ENCODE data around the gene PTGDS. TPM values are rescaled to one million over a fixed set of nuclear protein-coding genes. Genes with fewer than 3 reads are reported as not detected.

The PTGDS gene
- total and polyA plus RNA-seq, 10 of the 15 experiments (the other 5 are each of a cell fraction or from before 2014, with no cell fraction given): not detected

DNA sequence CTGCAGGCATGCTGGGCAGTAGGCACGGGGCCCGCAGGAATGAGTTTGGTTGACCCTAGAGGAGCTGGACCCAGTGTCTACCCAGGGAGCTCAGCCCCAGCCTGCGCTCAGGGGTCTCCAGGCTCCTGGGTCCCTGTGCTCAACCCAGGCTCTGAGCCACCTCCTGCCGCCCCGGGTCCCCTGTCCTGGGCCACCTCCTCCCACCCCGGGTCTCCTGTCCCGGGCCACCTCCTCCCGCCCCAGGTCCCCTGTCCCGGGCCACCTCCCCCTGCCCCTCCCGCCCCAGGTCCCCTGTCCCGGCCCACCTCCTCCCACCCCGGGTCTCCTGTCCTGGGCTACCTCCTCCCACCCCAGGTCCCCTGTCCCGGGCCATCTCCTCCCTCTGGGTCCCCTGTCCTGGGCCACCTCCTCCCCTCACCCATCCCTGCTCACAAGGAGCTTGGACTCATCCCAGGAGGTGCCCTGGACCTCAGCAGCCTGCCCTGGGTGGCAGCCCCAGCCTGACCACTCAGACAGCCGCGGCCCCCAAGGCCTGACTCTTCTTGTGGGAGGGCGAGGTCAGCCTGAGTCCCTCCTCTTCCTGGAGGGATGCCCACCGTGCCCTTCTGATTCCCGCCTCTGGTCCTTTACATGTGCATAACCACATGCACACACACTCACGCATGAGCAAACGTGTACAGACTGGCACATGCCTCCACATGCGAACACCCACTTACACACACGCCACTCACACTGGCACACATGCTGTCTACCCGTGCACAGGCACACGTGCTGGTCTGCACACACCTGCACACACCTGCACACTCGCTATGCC is 22.8 kb upstream of the PTGDS start:
- Histone ChIP-seq H2AFZ (ENCODE audit: control insufficient read depth, low read depth, low read length) (no peak overlapping the region), H4K20me1 (ENCODE audit: control insufficient read depth, insufficient read depth) (no peaks in the 10 kb centered on the region), H3K79me2 (ENCODE audit: control insufficient read depth, insufficient read depth, low read length) (no peaks in the 10 kb centered on the region), H3K9ac (ENCODE audit: control insufficient read depth, insufficient read depth, low read length) (no peak overlapping the region), H3K4me3 (no peak overlapping the region), H3K36me3 (ENCODE audit: control insufficient read depth in 2 of 2, insufficient read depth in 2 of 2, low read length in 1 of 2) (no peaks in the 10 kb centered on the region), H3K4me2 (ENCODE audit: control insufficient read depth, insufficient read depth) (no peak overlapping the region), H3K27me3 (replicated peaks in 1 of 2; ENCODE audit: control insufficient read depth in 2 of 2, insufficient read depth in 2 of 2, low read length in 1 of 2) (no peaks in the 10 kb centered on the region), H3K9me3 (replicated peaks; ENCODE audit: control insufficient read depth, insufficient read depth, low read length) (no peaks in the 10 kb centered on the region), H3K27ac (ENCODE audit: control insufficient read depth, insufficient read depth) (no peak overlapping the region), H3K4me1 (ENCODE audit: control insufficient read depth, insufficient read depth, low read length) (peaks cover 6% of the 10 kb centered on the region; the same call in 1 of the 2 replicates)
- 27% methylated on average over 17 of the region's 25 CpGs for WGBS (ENCODE audit: insufficient coverage, insufficient replicate concordance, low lambda C conversion rate, missing lambda C conversion rate)
- ATAC-seq (no peak), FAIRE-seq (no peak), DNase-seq (ENCODE audit: low read depth, low spot score) (no peak)
- ChIA-PET RAD21 (ENCODE audit: unreplicated experiment) (no interaction called here), POLR2A (no interaction called here), SMC1A (ENCODE audit: uncharacterized antibody, unreplicated experiment) (no interaction called here), CTCF (interaction anchor here (0.6 kb wide), 1 partner anchor 81 kb away, joined by 4 read pairs; no protein-coding TSS in a partner anchor)
- TF ChIP-seq, protein P1, sequence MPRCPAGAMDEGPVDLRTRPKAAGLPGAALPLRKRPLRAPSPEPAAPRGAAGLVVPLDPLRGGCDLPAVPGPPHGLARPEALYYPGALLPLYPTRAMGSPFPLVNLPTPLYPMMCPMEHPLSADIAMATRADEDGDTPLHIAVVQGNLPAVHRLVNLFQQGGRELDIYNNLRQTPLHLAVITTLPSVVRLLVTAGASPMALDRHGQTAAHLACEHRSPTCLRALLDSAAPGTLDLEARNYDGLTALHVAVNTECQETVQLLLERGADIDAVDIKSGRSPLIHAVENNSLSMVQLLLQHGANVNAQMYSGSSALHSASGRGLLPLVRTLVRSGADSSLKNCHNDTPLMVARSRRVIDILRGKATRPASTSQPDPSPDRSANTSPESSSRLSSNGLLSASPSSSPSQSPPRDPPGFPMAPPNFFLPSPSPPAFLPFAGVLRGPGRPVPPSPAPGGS (IDR thresholded peaks at IDR 0.05; ENCODE audit: borderline replicate concordance, insufficient read depth, low read depth, low read length, poor library complexity, severe bottlenecking): peak; percentile 32
- no peak for TF ChIP-seq BHLHE40 (IDR thresholded peaks at IDR 0.05; ENCODE audit: borderline replicate concordance in 1 of 2, low read depth in 2 of 2, low read length in 1 of 2)
- no peak for TF ChIP-seq KLF5 (IDR thresholded peaks at IDR 0.05; ENCODE audit: partially characterized antibody)
- no peak for TF ChIP-seq POU2F2 (IDR thresholded peaks at IDR 0.05; ENCODE audit: borderline replicate concordance, low read depth, low read length)
- TF ChIP-seq ZNF24 (IDR thresholded peaks at IDR 0.05): no peak
- in situ Hi-C loops (cut with MboI): no loop called here
- intact Hi-C loops (cut with micrococcal nuclease; ENCODE audit: unreplicated experiment): no loop called here
- BruUV-seq (replicated peaks): no TSS peak
